Thyroid gland (tissue), 4 donors: ENCODE results near the gene HELZ.

ENCODE experiments used
- CTCF ChIP-seq, 6 experiments: fragments of 200-600 bp in 3 of 6; fragments of 450-650 bp in 3 of 6; sonication (generic) in 3 of 6; IDR thresholded peaks; one replicate each; pipeline ENCODE4 v1.5.1; 2016 to 2019; ENCODE audit warnings: antibody characterized with exemption in 6 of 6, mild to moderate bottlenecking in 2 of 6, inconsistent platforms in 1 of 6, moderate library complexity in 1 of 6
- POLR2A ChIP-seq, 2 donors: fragments of 450-650 bp; IDR thresholded peaks; one replicate each; pipeline ENCODE4 v1.6.1; 2017; ENCODE audit warnings: antibody characterized with exemption in 2 of 2, mild to moderate bottlenecking in 2 of 2, moderate library complexity in 1 of 2

- no peak for TF ChIP-seq CTCF (IDR thresholded peaks at IDR 0.05)
- no peak for TF ChIP-seq POLR2A (IDR thresholded peaks at IDR 0.05)
These were observed 107.1 kb downstream of the HELZ start for GRCh38 chr17:67137860-67138259.
